ENCODE measurements around the gene LRRC14B. TPM values are rescaled to one million over a fixed set of nuclear protein-coding genes. Genes with fewer than 3 reads are reported as not detected.

The LRRC14B gene
- total and polyA plus RNA-seq, 8 donors: 0.05 to 0.37 TPM; not detected in 6

- no peak for DNase-seq
- no peaks in the 10 kb centered on the region for H3K36me3 ChIP-seq
- peaks cover 0 to 31% (median under 1%) of the 10 kb centered on the region in 3 donors for H3K27me3 ChIP-seq
- intact Hi-C loops (cut with DNase I; ENCODE audit: low total_unique reads): no loop called here
- 83 to 90% (median 85%) methylated on average over 21 to 28 of the region's 28 CpGs for WGBS, 5 donors
- H3K4me3 ChIP-seq: no peak overlapping the region
- H3K9me3 ChIP-seq: no peaks in the 10 kb centered on the region
- H3K4me1 ChIP-seq: peaks cover 15 to 34% (median 23%) of the 10 kb centered on the region in 4 donors
- no peak overlapping the region for H3K27ac ChIP-seq
- TF ChIP-seq CTCF (IDR thresholded peaks at IDR 0.05) (no peak), EP300 (IDR thresholded peaks at IDR 0.05) (no peak), POLR2A (IDR thresholded peaks at IDR 0.05) (no peak), POLR2AphosphoS5 (IDR thresholded peaks at IDR 0.05) (no peak)
These were observed 4.9 kb upstream of the LRRC14B start for GRCh38 chr5:186091-187041.

- peaks cover 0 to 35% (median 7%) of the 10 kb centered on the region in 3 donors for H3K27me3 ChIP-seq
- no peak overlapping the region for H3K4me3 ChIP-seq
- TF ChIP-seq POLR2A (IDR thresholded peaks at IDR 0.05) (no peak), CTCF (IDR thresholded peaks at IDR 0.05) (no peak), EP300 (IDR thresholded peaks at IDR 0.05) (no peak), POLR2AphosphoS5 (IDR thresholded peaks at IDR 0.05) (no peak)
- WGBS, 5 donors: 79 to 85% (median 80%) methylated on average over 11 to 13 of the region's 13 CpGs
- peaks cover 22 to 41% (median 29%) of the 10 kb centered on the region in 4 donors for H3K4me1 ChIP-seq
- H3K36me3 ChIP-seq: no peaks in the 10 kb centered on the region
- DNase-seq: no peak
- intact Hi-C loops (cut with DNase I; ENCODE audit: low total_unique reads): no loop called here
- no peak overlapping the region for H3K27ac ChIP-seq
- H3K9me3 ChIP-seq: no peaks in the 10 kb centered on the region
These were observed 4.3 kb upstream of the LRRC14B start for GRCh38 chr5:187042-187431.

GRCh38 chr5:187617-188451 is 3.5 kb upstream of the LRRC14B start:
- intact Hi-C loops (cut with DNase I; ENCODE audit: low total_unique reads): no loop called here
- DNase-seq: no peak
- Histone ChIP-seq H3K4me1 (peaks cover 22 to 41% (median 31%) of the 10 kb centered on the region in 4 donors), H3K9me3 (no peaks in the 10 kb centered on the region), H3K4me3 (peak overlapping the region; percentile 20 to 29 (median 22)), H3K27me3 (peaks cover 0 to 40% (median 9%) of the 10 kb centered on the region in 3 donors), H3K27ac (no peak overlapping the region), H3K36me3 (no peaks in the 10 kb centered on the region)
- no peak for TF ChIP-seq EP300 (IDR thresholded peaks at IDR 0.05)
- TF ChIP-seq POLR2A (IDR thresholded peaks at IDR 0.05): no peak
- TF ChIP-seq POLR2AphosphoS5 (IDR thresholded peaks at IDR 0.05): no peak
- no peak for TF ChIP-seq CTCF (IDR thresholded peaks at IDR 0.05)
- WGBS, 5 donors: 45 to 60% (median 48%) methylated on average over 13 to 21 of the region's 21 CpGs
